Lung (tissue), 12 donors: ENCODE data around the gene ATP7B. TPM values are rescaled to one million over a fixed set of nuclear protein-coding genes. Genes with fewer than 3 reads are reported as not detected.

Experiments
- ATAC-seq: fragments of 200-7000 bp; cut with Tn5 transposase; one replicate; pipeline ENCODE4 v1.9.1; 2020; ENCODE audit warnings: moderate number of reproducible peaks; ENCODE audit not compliant: insufficient read depth, low FRiP score
- DNase-seq, 3 donors: peaks; one replicate each; pipeline ENCODE4 v3.0.0-alpha.2; 2013 to 2017
- H3K27ac ChIP-seq, 2 donors: one replicate each; pipeline ENCODE4 v1.5.1; 2013; ENCODE audit warnings: mild to moderate bottlenecking in 2 of 2, moderate library complexity in 2 of 2, control low read depth in 1 of 2, inconsistent platforms in 1 of 2, low read depth in 1 of 2, low read length in 1 of 2
- H3K27me3 ChIP-seq, 3 donors: one replicate each; pipeline ENCODE4 v1.5.1; 2013; ENCODE audit warnings: low read length in 2 of 3; ENCODE audit not compliant: control insufficient read depth in 3 of 3, insufficient read depth in 3 of 3
- H3K36me3 ChIP-seq, 4 donors: one replicate each; pipeline ENCODE4 v1.5.1; 2013; ENCODE audit warnings: low read length in 4 of 4, mild to moderate bottlenecking in 1 of 4, moderate library complexity in 1 of 4; ENCODE audit not compliant: control insufficient read depth in 4 of 4, insufficient read depth in 4 of 4
- H3K4me1 ChIP-seq, 5 donors: one replicate each; pipeline ENCODE4 v1.5.1; 2013; ENCODE audit warnings: low read length in 5 of 5, mild to moderate bottlenecking in 2 of 5, moderate library complexity in 1 of 5; ENCODE audit not compliant: control insufficient read depth in 5 of 5, insufficient read depth in 5 of 5
- H3K4me3 ChIP-seq: one replicate; pipeline ENCODE4 v1.5.1; 2013; ENCODE audit warnings: mild to moderate bottlenecking, control low read depth, moderate library complexity
- H3K9ac ChIP-seq, 2 donors: one replicate each; pipeline ENCODE4 v1.5.1; 2013; ENCODE audit warnings: low read length in 2 of 2, control low read depth in 1 of 2; ENCODE audit not compliant: insufficient read depth in 1 of 2
- H3K9me3 ChIP-seq, 4 donors: one replicate each; pipeline ENCODE4 v1.5.1; 2013; ENCODE audit warnings: low read length in 3 of 4, mild to moderate bottlenecking in 1 of 4, moderate library complexity in 1 of 4; ENCODE audit not compliant: control insufficient read depth in 4 of 4, insufficient read depth in 3 of 4
- CTCF ChIP-seq: IDR thresholded peaks from 2 replicates; pipeline ENCODE4 v1.5.1; 2012; ENCODE audit warnings: mild to moderate bottlenecking; ENCODE audit errors: control extremely low read depth, extremely low read depth
- WGBS, 2 donors: extraction: QIAGEN DNeasy Blood & Tissue Kit; methylation state at CpG; one replicate each; pipeline ENCODE4 v1.1.7; 2013; 5-methylcytosine and 5-hydroxymethylcytosine counted together
- polyA plus RNA-seq, 2 donors: library from polyadenylated mRNA; stranded (reverse); fragments of 200-250 nt; gene quantifications; one replicate each; pipeline ENCODE4 v1.2.1, GENCODE V29; 2013
- total RNA-seq, 2 donors: library from RNA; depleted of rRNA in 1 of 2; stranded (reverse); fragments of >200 nt in 1 of 2; gene quantifications; one replicate each; pipeline ENCODE4 v1.2.1, GENCODE V29; 2014 to 2021
- donor health status: control.
- donor health status: control.
- donor health status: Bipolar disorder and iron deficiency.
- donor health status: healthy.
- donor health status: DM: yes; HTN: yes; CAD: no.

Gene ATP7B
- total and polyA plus RNA-seq, 4 donors = 1.4 to 10.2 (median 4.4) TPM

GRCh38 chr13:51971520-51972426 is 39.5 kb downstream of the ATP7B start:
- WGBS, 2 donors = 96 to 97% methylated on average over 15 of the region's 15 CpGs
- no peaks in the 10 kb centered on the region for H3K27me3 ChIP-seq
- no peaks in the 10 kb centered on the region for H3K9me3 ChIP-seq
- TF ChIP-seq CTCF = no peak
- peaks cover 0 to 4% (median 0%) of the 10 kb centered on the region in 5 donors for H3K4me1 ChIP-seq
- H3K4me3 ChIP-seq = no peak overlapping the region
- H3K36me3 ChIP-seq = peaks cover 0 to 3% (median 1%) of the 10 kb centered on the region in 4 donors
- no peak overlapping the region for H3K9ac ChIP-seq
- no peak overlapping the region for H3K27ac ChIP-seq
- DNase-seq (no peak), ATAC-seq (no peak)

- H3K27me3 ChIP-seq = no peaks in the 10 kb centered on the region
- ATAC-seq = no peak
- no peak for DNase-seq
Observed at GRCh38 chr13:51970349-51970748, 40.9 kb downstream of the ATP7B start.

GRCh38 chr13:51967482-51968446 is 43.5 kb downstream of the ATP7B start:
- ATAC-seq (no peak), DNase-seq (no peak)
- Histone ChIP-seq H3K4me1 (peaks cover 0 to 5% (median 0%) of the 10 kb centered on the region in 5 donors), H3K4me3 (no peak overlapping the region), H3K36me3 (peaks cover 0 to 5% (median 0%) of the 10 kb centered on the region in 4 donors), H3K27ac (peak overlapping the region in 1 of 2 donors; percentile 85), H3K9ac (no peak overlapping the region), H3K9me3 (no peaks in the 10 kb centered on the region), H3K27me3 (no peaks in the 10 kb centered on the region)
- TF ChIP-seq CTCF = no peak
- WGBS, 2 donors = 65 to 71% methylated on average over 8 of the region's 8 CpGs

More at GRCh38 chr13:51970349-51970748, 40.9 kb downstream of the ATP7B start:
- TF ChIP-seq CTCF = no peak
- H3K27ac ChIP-seq = no peak overlapping the region
- peaks cover 0 to 5% (median 2%) of the 10 kb centered on the region in 4 donors for H3K36me3 ChIP-seq
- peaks cover 0 to 7% (median 0%) of the 10 kb centered on the region in 5 donors for H3K4me1 ChIP-seq
- H3K4me3 ChIP-seq = no peak overlapping the region
- H3K9ac ChIP-seq = no peak overlapping the region
- no peaks in the 10 kb centered on the region for H3K9me3 ChIP-seq
- 41 to 69% methylated on average over 5 of the region's 5 CpGs for WGBS, 2 donors
